ENCODE results near the gene NFE2L2.
"Not testable (repeated sequence)": the region's sequence is repeated elsewhere in the genome, so short reads cannot be mapped to it uniquely, and the experiment has no call there.

NFE2L2 gene

GRCh38 chr2:177232098-177232704 is 32.3 kb downstream of the NFE2L2 start:
- DNase-seq, result no peak

- no peak for DNase-seq
Observed at GRCh38 chr2:177231270-177231669, 33.3 kb downstream of the NFE2L2 start.

GRCh38 chr2:177229442-177230242 is 34.9 kb downstream of the NFE2L2 start:
- no peak for DNase-seq

GRCh38 chr2:177225965-177226360 is 38.6 kb downstream of the NFE2L2 start:
- DNase-seq, result no peak

- not testable (repeated sequence) for DNase-seq
Observed at GRCh38 chr2:177223436-177223835, 41.1 kb downstream of the NFE2L2 start.

GRCh38 chr2:177221970-177222369 is 42.6 kb downstream of the NFE2L2 start:
- no peak for DNase-seq

- DNase-seq, result no peak
Observed at GRCh38 chr2:177221534-177221933, 43.0 kb downstream of the NFE2L2 start.

GRCh38 chr2:177219787-177220186 is 44.7 kb downstream of the NFE2L2 start:
- not testable (repeated sequence) for DNase-seq

- no peak for DNase-seq
Observed at GRCh38 chr2:177217247-177217843, 47.2 kb downstream of the NFE2L2 start.

- DNase-seq, result peak; percentile 94
Observed at GRCh38 chr2:177212891-177213856, 51.4 kb downstream of the NFE2L2 start.

GRCh38 chr2:177212106-177212890 is 52.2 kb downstream of the NFE2L2 start, which contains the start of gene HNRNPA3:
Gene HNRNPA3, plus strand, starts transcription at chr2:177212794. Its CDS starts 6 bp downstream, at chr2:177212800.
- peak; percentile 100 for DNase-seq

GRCh38 chr2:177211576-177212105 is 52.9 kb downstream of the NFE2L2 start:
- no peak for DNase-seq

GRCh38 chr2:177211169-177211568 is 53.4 kb downstream of the NFE2L2 start:
- DNase-seq, result no peak

GRCh38 chr2:177207101-177207500 is 57.4 kb downstream of the NFE2L2 start:
- no peak for DNase-seq

GRCh38 chr2:177204417-177204816 is 60.1 kb downstream of the NFE2L2 start:
- no peak for DNase-seq

GRCh38 chr2:177201919-177202346 is 62.6 kb downstream of the NFE2L2 start:
- no peak for DNase-seq

- DNase-seq, result not testable (repeated sequence)
Observed at GRCh38 chr2:177200419-177200818, 64.1 kb downstream of the NFE2L2 start.

GRCh38 chr2:177195194-177195593 is 69.3 kb downstream of the NFE2L2 start:
- no peak for DNase-seq

GRCh38 chr2:177193240-177193639 is 71.3 kb downstream of the NFE2L2 start:
- DNase-seq, result no peak

GRCh38 chr2:177192788-177193187 is 71.7 kb downstream of the NFE2L2 start:
- DNase-seq, result no peak

GRCh38 chr2:177190941-177191340 is 73.6 kb downstream of the NFE2L2 start:
- DNase-seq, result no peak
